Right lobe of liver (tissue), 6 donors: ENCODE measurements around the gene SDK1. TPM values are rescaled to one million over a fixed set of nuclear protein-coding genes. Genes with fewer than 3 reads are reported as not detected.

Experiments used
- ATAC-seq, 4 donors: fragments of 200-7000 bp; cut with Tn5 transposase; one replicate each; pipeline ENCODE4 v1.9.1; 2020; ENCODE audit warnings: mild to moderate bottlenecking in 4 of 4, moderate library complexity in 4 of 4
- DNase-seq, 3 donors: peaks; one replicate each; pipeline ENCODE4 v3.0.0-alpha.2; 2020
- H3K27ac ChIP-seq, 3 donors: fragments of 200-600 bp; one replicate each; pipeline ENCODE4 v1.8.0; 2022
- H3K27me3 ChIP-seq, 2 donors: fragments of 200-600 bp; one replicate each; pipeline ENCODE4 v1.8.0; 2022
- H3K36me3 ChIP-seq, 4 donors: fragments of 200-600 bp; sonication (generic) in 1 of 4; one replicate each; pipeline versions ENCODE4 v1.5.1 to v1.8.0; 2017 to 2022; ENCODE audit warnings: control low read depth in 1 of 4
- H3K4me1 ChIP-seq, 4 donors: fragments of 200-600 bp; sonication (generic) in 1 of 4; one replicate each; pipeline versions ENCODE4 v1.5.1 to v1.8.0; 2017 to 2022; ENCODE audit warnings: control low read depth in 1 of 4
- H3K4me3 ChIP-seq, 3 donors: fragments of 200-600 bp; one replicate each; pipeline ENCODE4 v1.8.0; 2022
- H3K9me3 ChIP-seq, 4 donors: fragments of 200-600 bp; sonication (generic) in 1 of 4; one replicate each; pipeline versions ENCODE4 v1.5.1 to v1.8.0; 2017 to 2022; ENCODE audit warnings: control low read depth in 1 of 4
- POLR2A ChIP-seq: fragments of 450-650 bp; IDR thresholded peaks from one replicate; pipeline ENCODE4 v1.6.1; 2017; ENCODE audit warnings: antibody characterized with exemption, mild to moderate bottlenecking
- WGBS: methylation state at CpG from one replicate; pipeline ENCODE4 v1.1.6; 2018; ENCODE audit warnings: low coverage, low lambda C conversion rate; ENCODE audit not compliant: insufficient coverage; ENCODE audit errors: missing lambda C conversion rate; 5-methylcytosine and 5-hydroxymethylcytosine counted together
- intact Hi-C, 2 donors: fragments of 100-400 bp; cut with DNase I; formaldehyde crosslinking; loops; one replicate each; pipeline versions ENCODE4 v1.11.2 to v1.14.1; 2022
- total RNA-seq, 6 experiments: library from RNA; depleted of rRNA in 2 of 6; stranded (reverse); fragments of >200 nt in 2 of 6; fragmentation: NEBNext Ultra II Directional in 3 of 6; extraction: Animal tissue kit (Norgen Biotek cat#: 25700) in 3 of 6; gene quantifications; one replicate each; pipeline versions ENCODE4 v1.1.0 to v1.2.4, GENCODE V29; 2016 to 2023
- TF ChIP-seq, protein P1 (sequence below), 4 donors: fragments of 200-600 bp in 3 of 4; fragments of 450-650 bp in 1 of 4; IDR thresholded peaks; one replicate each; pipeline versions ENCODE4 v1.5.1 to v1.8.0; 2016 to 2022; ENCODE audit warnings: antibody characterized with exemption in 4 of 4, mild to moderate bottlenecking in 2 of 4
- donor health status: DM: no; HTN: yes; CAD: no.
- donor health status: DM: no; HTN: no; CAD: no.
- donor health status: DM: no; HTN: no; CAD: no.
- donor health status: DM: no; HTN: yes; CAD: no.
- donor health status: DM: no; HTN: yes; CAD: no.

Gene SDK1
- total RNA-seq, 6 experiments from 2014 or later: 0.07 to 1.4 (median 0.65) TPM

DNA sequence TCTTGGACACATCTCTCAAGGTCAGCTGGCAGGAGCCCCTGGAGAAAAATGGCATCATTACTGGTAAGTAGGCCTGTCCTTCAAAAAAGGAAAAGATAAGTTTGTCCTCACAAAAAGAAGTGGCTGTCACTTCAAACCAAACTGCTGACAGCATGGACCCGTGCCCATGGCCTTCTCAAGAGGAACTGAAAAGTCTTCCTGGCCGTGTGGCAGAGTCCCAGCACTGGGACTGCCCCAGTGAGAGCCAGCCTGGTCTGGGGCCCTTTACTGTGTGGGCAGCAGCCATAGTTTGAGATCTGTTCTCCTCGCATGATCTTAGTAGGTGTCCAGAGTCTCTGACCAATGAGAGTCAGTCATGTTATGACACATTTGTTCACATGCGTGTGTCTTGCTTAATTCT is 766.8 kb downstream of the SDK1 start:
- DNase-seq (no peak), ATAC-seq (no peak)
- H3K9me3 ChIP-seq: no peaks in the 10 kb centered on the region
- no peaks in the 10 kb centered on the region for H3K36me3 ChIP-seq
- intact Hi-C loops: no loop called here
- H3K4me1 ChIP-seq: no peaks in the 10 kb centered on the region
- no peak overlapping the region for H3K4me3 ChIP-seq
- WGBS: 45% methylated on average over 3 of the region's 4 CpGs
- H3K27me3 ChIP-seq: no peaks in the 10 kb centered on the region
- H3K27ac ChIP-seq: no peak overlapping the region
- TF ChIP-seq, protein P1, sequence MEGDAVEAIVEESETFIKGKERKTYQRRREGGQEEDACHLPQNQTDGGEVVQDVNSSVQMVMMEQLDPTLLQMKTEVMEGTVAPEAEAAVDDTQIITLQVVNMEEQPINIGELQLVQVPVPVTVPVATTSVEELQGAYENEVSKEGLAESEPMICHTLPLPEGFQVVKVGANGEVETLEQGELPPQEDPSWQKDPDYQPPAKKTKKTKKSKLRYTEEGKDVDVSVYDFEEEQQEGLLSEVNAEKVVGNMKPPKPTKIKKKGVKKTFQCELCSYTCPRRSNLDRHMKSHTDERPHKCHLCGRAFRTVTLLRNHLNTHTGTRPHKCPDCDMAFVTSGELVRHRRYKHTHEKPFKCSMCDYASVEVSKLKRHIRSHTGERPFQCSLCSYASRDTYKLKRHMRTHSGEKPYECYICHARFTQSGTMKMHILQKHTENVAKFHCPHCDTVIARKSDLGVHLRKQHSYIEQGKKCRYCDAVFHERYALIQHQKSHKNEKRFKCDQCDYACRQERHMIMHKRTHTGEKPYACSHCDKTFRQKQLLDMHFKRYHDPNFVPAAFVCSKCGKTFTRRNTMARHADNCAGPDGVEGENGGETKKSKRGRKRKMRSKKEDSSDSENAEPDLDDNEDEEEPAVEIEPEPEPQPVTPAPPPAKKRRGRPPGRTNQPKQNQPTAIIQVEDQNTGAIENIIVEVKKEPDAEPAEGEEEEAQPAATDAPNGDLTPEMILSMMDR (IDR thresholded peaks at IDR 0.05): no peak
- TF ChIP-seq POLR2A: no peak

DNA sequence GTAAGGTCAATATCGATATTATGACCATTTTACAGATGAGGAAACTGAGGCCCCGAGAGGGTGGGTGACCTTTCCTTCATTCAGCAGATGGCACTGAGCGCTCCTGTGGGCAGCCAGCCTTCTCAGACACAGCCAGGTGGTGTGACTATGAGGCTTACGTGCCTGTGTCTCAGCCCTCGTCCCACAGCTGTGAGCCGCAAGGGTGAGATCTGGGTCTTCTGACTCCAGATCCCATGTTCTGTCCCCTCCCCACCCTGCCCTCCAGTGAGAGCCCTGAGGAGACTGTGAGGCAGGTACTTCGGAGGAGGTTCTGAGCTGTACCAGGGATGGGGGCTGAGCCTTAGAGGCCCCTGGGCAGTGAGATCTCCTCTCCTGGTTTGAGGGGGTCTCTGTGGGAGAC is 767.2 kb downstream of the SDK1 start:
- no peak for ATAC-seq

DNA sequence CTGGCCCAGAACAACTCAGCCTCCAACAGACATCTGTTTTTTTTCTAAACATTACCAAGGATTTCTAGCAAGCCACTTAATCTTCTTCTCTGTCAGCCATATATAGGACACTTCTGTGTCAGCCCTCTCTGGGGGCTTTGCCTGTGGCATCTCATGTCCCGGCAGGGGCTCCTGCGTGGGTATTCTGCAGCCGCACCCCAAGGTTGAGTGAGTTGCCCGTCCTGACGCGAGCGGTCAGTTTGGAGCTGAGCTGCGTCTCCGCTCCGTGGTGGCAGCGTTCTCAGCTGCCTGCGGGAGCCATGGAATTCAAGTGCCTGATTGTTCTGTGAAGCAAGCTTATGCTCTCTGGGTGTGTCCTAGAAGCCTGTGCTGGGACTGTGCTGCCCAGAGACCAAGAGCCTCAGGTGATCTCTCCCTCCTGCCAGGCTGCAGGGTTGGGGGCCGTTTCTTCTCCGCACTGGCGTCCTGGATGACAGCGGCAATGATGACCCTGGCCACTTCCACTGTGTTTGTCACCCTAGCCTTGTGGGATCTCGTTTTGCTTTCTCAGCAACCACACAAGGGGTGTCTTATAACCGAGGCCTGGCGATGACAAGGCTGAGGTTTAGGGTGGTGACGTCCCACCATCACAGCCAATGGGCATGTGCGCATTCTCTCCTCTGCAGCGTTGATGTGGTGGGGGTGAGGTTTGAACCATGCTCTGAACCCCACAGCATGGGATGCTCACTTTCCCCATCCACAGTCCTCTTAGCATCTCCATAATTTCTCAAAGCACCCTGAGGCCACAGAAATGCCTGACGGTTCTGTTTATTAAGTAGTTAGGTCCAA is 768.4 kb downstream of the SDK1 start:
- WGBS: 80% methylated on average over 12 of the region's 23 CpGs
- H3K27ac ChIP-seq: no peak overlapping the region
- no peaks in the 10 kb centered on the region for H3K27me3 ChIP-seq
- no peaks in the 10 kb centered on the region for H3K4me1 ChIP-seq
- no peak overlapping the region for H3K4me3 ChIP-seq
- intact Hi-C loops: no loop called here
- DNase-seq (no peak), ATAC-seq (no peak)
- no peaks in the 10 kb centered on the region for H3K9me3 ChIP-seq
- no peaks in the 10 kb centered on the region for H3K36me3 ChIP-seq
- TF ChIP-seq, protein P1 (IDR thresholded peaks at IDR 0.05): no peak
- TF ChIP-seq POLR2A: no peak

More for the DNA sequence above, 767.2 kb downstream of the SDK1 start:
- 86% methylated on average over 2 of the region's 7 CpGs for WGBS
- Histone ChIP-seq H3K27me3 (no peaks in the 10 kb centered on the region), H3K36me3 (no peaks in the 10 kb centered on the region), H3K4me3 (no peak overlapping the region), H3K27ac (no peak overlapping the region), H3K9me3 (no peaks in the 10 kb centered on the region), H3K4me1 (no peaks in the 10 kb centered on the region)
- DNase-seq: no peak
- no peak for TF ChIP-seq POLR2A
- TF ChIP-seq, protein P1 (IDR thresholded peaks at IDR 0.05): no peak
- intact Hi-C loops: no loop called here

DNA sequence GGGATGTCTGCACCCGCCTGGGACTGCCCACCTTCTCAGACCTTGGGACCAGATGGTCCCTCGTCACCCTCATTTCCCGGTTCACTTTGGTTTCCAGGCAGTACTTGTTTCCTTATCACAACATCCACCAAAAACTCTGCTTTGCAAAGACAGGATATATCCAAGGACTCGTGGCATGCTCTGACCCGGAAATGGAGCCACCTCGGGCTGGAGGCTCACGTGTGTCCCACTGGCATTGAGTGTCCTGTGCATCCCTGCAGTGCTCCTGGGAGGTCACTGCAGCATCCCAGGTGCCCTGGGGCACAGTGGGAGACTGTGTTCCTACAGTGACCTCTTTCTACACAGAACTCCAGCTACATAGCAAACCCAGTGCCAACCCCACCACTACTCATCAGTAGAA is 769.2 kb downstream of the SDK1 start:
- Histone ChIP-seq H3K36me3 (no peaks in the 10 kb centered on the region), H3K27ac (no peak overlapping the region), H3K27me3 (no peaks in the 10 kb centered on the region), H3K4me3 (no peak overlapping the region), H3K9me3 (no peaks in the 10 kb centered on the region), H3K4me1 (no peaks in the 10 kb centered on the region)
- DNase-seq (no peak), ATAC-seq (no peak)
- TF ChIP-seq POLR2A: no peak
- TF ChIP-seq, protein P1 (IDR thresholded peaks at IDR 0.05): no peak
- 57% methylated on average over 7 of the region's 7 CpGs for WGBS
- intact Hi-C loops: no loop called here
